Progenitor cell of endocrine pancreas (in vitro differentiated cells): ENCODE results near the gene KRTAP10-9. TPM values are rescaled to one million over a fixed set of nuclear protein-coding genes. Genes with fewer than 3 reads are reported as not detected.
"Not testable (repeated sequence)": the region's sequence is repeated elsewhere in the genome, so short reads cannot be mapped to it uniquely, and the experiment has no call there.

ENCODE experiments used
- DNase-seq: peaks from one replicate; pipeline ENCODE4 v3.0.0; 2021; ENCODE audit warnings: low spot score; ENCODE audit not compliant: unreplicated experiment
- H3K27ac Mint-ChIP-seq: 2 replicates; pipeline ENCODE4 v1.8.0; 2021; ENCODE audit warnings: mild to moderate bottlenecking, moderate library complexity, mixed read lengths
- H3K27me3 Mint-ChIP-seq: 2 replicates; pipeline ENCODE4 v1.8.0; 2021; ENCODE audit warnings: mixed read lengths
- H3K36me3 Mint-ChIP-seq: 2 replicates; pipeline ENCODE4 v1.8.0; 2022; ENCODE audit warnings: mixed read lengths; ENCODE audit not compliant: insufficient read depth
- H3K4me1 Mint-ChIP-seq: 2 replicates; pipeline ENCODE4 v1.8.0; 2021; ENCODE audit warnings: low read depth, mixed read lengths
- H3K4me3 Mint-ChIP-seq: 2 replicates; pipeline ENCODE4 v1.8.0; 2021; ENCODE audit warnings: low read depth, mild to moderate bottlenecking, moderate library complexity, mixed read lengths
- H3K9me3 Mint-ChIP-seq: 2 replicates; pipeline ENCODE4 v1.8.0; 2021; ENCODE audit warnings: low read depth, mixed read lengths
- total RNA-seq: library from RNA; stranded (reverse); gene quantifications from 2 replicates; pipeline ENCODE4 v1.2.1, GENCODE V29; 2021
- TF ChIP-seq, protein P1 (sequence below): fragments of 200-600 bp; sonication (generic); IDR thresholded peaks from one replicate; pipeline ENCODE4 v1.5.0; 2021; ENCODE audit warnings: antibody characterized with exemption, mild to moderate bottlenecking; ENCODE audit not compliant: unreplicated experiment

Gene KRTAP10-9
- total RNA-seq, 1 donor from 2014 or later = not detected

DNA sequence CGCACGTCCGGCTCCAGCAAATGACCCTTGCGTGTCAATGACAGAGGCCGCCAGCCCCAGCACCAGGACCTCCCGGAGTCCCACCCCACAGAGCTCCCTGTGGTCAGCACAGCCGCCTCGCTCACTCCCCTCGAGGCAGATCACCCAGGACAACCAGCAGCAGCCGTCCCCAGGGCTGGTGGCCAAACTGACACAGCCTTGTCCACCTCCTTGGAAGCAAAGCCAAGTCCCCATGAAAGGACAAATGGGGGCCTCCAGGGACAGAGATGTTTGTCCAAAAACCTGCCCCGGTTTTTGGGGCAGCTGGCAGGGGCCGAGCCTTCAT, 12.4 kb downstream of the KRTAP10-9 start:
- TF ChIP-seq, protein P1, sequence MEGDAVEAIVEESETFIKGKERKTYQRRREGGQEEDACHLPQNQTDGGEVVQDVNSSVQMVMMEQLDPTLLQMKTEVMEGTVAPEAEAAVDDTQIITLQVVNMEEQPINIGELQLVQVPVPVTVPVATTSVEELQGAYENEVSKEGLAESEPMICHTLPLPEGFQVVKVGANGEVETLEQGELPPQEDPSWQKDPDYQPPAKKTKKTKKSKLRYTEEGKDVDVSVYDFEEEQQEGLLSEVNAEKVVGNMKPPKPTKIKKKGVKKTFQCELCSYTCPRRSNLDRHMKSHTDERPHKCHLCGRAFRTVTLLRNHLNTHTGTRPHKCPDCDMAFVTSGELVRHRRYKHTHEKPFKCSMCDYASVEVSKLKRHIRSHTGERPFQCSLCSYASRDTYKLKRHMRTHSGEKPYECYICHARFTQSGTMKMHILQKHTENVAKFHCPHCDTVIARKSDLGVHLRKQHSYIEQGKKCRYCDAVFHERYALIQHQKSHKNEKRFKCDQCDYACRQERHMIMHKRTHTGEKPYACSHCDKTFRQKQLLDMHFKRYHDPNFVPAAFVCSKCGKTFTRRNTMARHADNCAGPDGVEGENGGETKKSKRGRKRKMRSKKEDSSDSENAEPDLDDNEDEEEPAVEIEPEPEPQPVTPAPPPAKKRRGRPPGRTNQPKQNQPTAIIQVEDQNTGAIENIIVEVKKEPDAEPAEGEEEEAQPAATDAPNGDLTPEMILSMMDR = no peak
- Mint-ChIP-seq H3K36me3 (no peaks in the 10 kb centered on the region), H3K27ac (no peak overlapping the region), H3K27me3 (peaks cover 6% of the 10 kb centered on the region), H3K4me1 (no peaks in the 10 kb centered on the region), H3K9me3 (peaks cover 15% of the 10 kb centered on the region), H3K4me3 (no peak overlapping the region)
- no peak for DNase-seq

DNA sequence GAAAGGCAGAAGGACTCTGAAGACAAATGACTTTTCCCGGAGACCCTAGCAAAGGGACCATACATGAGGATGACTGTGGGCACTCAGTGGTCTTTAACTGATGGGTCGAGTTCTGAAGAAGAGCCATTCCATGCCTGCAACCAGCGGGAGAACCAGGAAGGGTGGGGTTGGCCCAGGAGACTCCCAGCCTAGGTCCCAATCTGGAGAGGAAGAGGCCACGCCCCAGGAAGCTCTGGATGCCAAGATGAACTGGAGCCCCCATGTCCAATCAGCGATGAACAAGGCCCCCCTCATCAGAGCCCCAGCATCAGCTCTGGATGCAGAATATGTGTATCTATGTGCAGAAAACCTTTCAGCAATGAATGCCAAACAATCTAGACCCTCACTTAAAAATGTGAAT, 13.9 kb downstream of the KRTAP10-9 start:
- H3K27ac Mint-ChIP-seq = no peak overlapping the region
- H3K4me1 Mint-ChIP-seq = no peaks in the 10 kb centered on the region
- H3K4me3 Mint-ChIP-seq = no peak overlapping the region
- peaks cover 6% of the 10 kb centered on the region for H3K27me3 Mint-ChIP-seq
- H3K9me3 Mint-ChIP-seq = peaks cover 24% of the 10 kb centered on the region
- DNase-seq = no peak
- H3K36me3 Mint-ChIP-seq = peaks cover 3% of the 10 kb centered on the region
- TF ChIP-seq, protein P1 = no peak

DNA sequence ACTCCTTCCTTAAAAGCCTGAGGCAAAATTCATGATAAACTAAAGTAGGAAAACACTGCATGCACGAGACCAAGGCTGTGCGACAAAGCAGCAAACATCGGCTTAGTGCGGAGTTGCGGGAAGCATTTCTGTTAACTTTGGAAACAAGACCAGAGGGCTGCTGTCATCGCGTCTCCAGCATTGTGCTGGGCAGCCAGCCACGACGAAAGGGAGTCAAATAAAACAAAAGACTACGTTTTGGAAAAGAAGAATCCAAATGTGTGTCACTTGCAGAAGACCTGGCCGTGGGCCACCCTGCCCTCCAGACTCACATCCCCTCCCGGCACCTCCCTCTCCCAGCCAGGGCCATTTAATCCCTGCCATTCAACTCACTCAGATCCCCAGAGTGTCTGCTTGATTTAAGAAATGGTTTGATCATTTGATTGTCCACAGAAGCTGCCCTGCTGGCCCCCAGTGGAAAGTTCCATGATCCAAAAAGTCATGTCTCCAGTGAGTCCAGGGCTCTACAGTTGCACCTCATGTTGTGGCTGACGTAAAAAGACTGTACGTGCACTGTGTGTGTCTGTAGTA, 16.9 kb downstream of the KRTAP10-9 start:
- DNase-seq = no peak
- TF ChIP-seq, protein P1 = no peak
- Mint-ChIP-seq H3K27ac (no peak overlapping the region), H3K27me3 (peaks cover 12% of the 10 kb centered on the region), H3K36me3 (peaks cover 3% of the 10 kb centered on the region), H3K9me3 (peaks cover 24% of the 10 kb centered on the region), H3K4me1 (no peaks in the 10 kb centered on the region), H3K4me3 (no peak overlapping the region)

DNA sequence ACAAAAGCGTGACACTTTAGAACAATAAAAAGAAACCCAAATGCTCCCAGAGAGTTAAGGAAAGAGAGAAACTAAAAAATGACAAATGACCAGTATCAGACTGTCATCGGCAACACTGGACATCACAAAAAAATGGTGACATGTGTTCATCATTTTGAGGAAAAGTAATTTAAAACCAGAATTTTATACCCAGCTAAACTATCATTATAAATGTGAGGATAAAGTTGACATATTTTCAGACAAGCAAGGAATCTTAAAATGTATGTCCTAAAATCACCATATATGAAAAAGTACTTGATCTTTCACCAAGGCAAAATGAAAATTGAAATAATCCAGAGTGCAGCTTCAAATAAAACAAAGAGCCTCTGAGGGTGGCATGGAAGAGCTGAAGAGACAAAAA, 18.0 kb downstream of the KRTAP10-9 start:
- peaks cover 3% of the 10 kb centered on the region for H3K36me3 Mint-ChIP-seq
- no peak overlapping the region for H3K27ac Mint-ChIP-seq
- H3K9me3 Mint-ChIP-seq = peaks cover 24% of the 10 kb centered on the region
- no peak for DNase-seq
- H3K4me1 Mint-ChIP-seq = no peaks in the 10 kb centered on the region
- no peak overlapping the region for H3K4me3 Mint-ChIP-seq
- H3K27me3 Mint-ChIP-seq = peaks cover 12% of the 10 kb centered on the region
- TF ChIP-seq, protein P1 = no peak

DNA sequence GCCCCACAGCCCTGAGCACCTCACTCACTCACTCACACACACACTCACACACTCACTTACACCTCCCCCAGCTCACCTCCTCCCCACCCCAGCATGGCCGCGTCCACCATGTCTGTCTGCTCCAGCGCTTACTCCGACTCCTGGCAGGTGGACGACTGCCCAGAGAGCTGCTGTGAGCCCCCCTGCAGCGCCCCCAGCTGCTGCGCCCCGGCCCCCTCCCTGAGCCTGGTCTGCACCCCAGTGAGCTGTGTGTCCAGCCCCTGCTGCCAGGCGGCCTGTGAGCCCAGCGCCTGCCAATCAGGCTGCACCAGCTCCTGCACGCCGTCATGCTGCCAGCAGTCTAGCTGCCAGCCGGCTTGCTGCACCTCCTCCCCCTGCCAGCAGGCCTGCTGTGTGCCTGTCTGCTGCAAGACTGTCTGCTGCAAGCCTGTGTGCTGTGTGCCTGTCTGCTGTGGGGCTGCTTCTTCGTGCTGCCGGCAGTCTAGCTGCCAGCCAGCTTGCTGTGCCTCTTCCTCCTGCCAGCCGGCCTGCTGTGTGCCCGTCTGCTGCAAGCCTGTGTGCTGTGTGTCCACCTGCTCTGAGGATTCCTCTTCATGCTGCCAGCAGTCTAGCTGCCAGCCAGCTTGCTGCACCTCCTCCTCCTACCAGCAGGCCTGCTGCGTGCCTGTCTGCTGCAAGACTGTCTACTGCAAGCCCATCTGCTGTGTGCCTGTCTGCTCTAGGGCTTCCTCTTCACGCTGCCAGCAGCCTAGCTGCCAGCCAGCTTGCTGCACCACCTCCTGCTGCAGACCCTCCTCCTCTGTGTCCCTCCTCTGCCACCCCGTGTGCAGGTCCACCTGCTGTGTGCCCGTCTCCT, 19.7 kb downstream of the KRTAP10-9 start, which contains the start of gene KRTAP10-11:
Gene KRTAP10-11, plus strand, starts transcription at position 49 of the 856 bp plus-strand sequence. Its CDS starts 45 bp downstream, at position 94.
- not testable (repeated sequence) for H3K4me3 Mint-ChIP-seq, H3K36me3 Mint-ChIP-seq, H3K4me1 Mint-ChIP-seq, DNase-seq, H3K27me3 Mint-ChIP-seq
- Mint-ChIP-seq H3K9me3 (peaks cover 20% of the 10 kb centered on the region), H3K27ac (peak within 1 kb of the TSS; percentile 7)

DNA sequence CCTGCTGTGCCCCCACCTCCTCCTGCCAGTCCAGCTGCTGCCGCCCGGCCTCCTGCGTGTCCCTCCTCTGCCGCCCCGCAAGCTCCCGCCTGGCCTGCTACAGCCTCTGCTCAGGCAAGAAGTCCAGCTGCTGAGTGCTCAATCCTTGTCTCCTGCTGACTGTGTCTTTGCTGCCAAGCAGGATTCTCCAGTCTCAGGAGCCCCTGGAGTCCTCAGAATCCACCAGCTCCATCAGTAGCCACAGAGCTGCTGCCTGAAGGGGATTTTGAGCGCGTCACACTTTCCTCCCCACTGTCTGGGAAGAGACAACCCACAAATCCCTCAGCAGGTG, 20.3 kb downstream of the KRTAP10-9 start:
- Mint-ChIP-seq H3K27me3 (peaks cover 6% of the 10 kb centered on the region), H3K36me3 (peaks cover 3% of the 10 kb centered on the region), H3K4me1 (no peaks in the 10 kb centered on the region), H3K27ac (peak overlapping the region; percentile 7), H3K9me3 (peaks cover 18% of the 10 kb centered on the region), H3K4me3 (no peak overlapping the region)
- DNase-seq = no peak
- TF ChIP-seq, protein P1 = no peak
